ENCODE data around the gene SOX1.

- no peak for TF ChIP-seq CTCF (IDR thresholded peaks at IDR 0.05)
- no peak for TF ChIP-seq POLR2AphosphoS5 (IDR thresholded peaks at IDR 0.05)
- TF ChIP-seq POLR2A (IDR thresholded peaks at IDR 0.05), result no peak
These were observed 42.4 kb upstream of the SOX1 start for GRCh38 chr13:112024577-112024976.
